ENCODE results near the gene CMIP. TPM values are rescaled to one million over a fixed set of nuclear protein-coding genes. Genes with fewer than 3 reads are reported as not detected.

Gene CMIP
- total RNA-seq, 1 experiment from 2014 or later = 48.2 TPM

GRCh38 chr16:81565321-81566028 lies 120.9 kb downstream of the CMIP start:
- TF ChIP-seq CTCF (conservative IDR thresholded peaks at IDR 0.05) = no peak
- no peaks in the 10 kb centered on the region for H3K23me2 ChIP-seq (ENCODE audit: insufficient read length, low read depth, low read length, poor library complexity, severe bottlenecking)
- H4K5ac ChIP-seq (ENCODE audit: insufficient read length, low read depth, low read length) = no peak overlapping the region
- Mint-ChIP-seq H3K4me1 (peaks cover 30% of the 10 kb centered on the region in 2 experiments), H3K4me3 (no peak overlapping the region), H3K27ac (peak overlapping the region; percentile 40 to 81 (median 78); a peak in 5 of 7 replicates), H3K36me3 (ENCODE audit: insufficient read depth in 1 of 3, low read depth in 3 of 3) (no peaks in the 10 kb centered on the region), H3K27me3 (ENCODE audit: low read depth) (no peaks in the 10 kb centered on the region), H3K9me3 (no peaks in the 10 kb centered on the region)
- H2BK120ac ChIP-seq (ENCODE audit: low read depth, low read length, poor library complexity, severe bottlenecking) = no peak overlapping the region
- no CpG with 5 or more reads among the region's 20 CpGs for WGBS (ENCODE audit: extremely low coverage, insufficient read length, low lambda C conversion rate)
- H2BK5ac ChIP-seq (ENCODE audit: insufficient read length, low read length) = no peak overlapping the region
- H3K18ac ChIP-seq (ENCODE audit: insufficient read length, low read depth, low read length) = no peak overlapping the region
- H4K91ac ChIP-seq (ENCODE audit: insufficient read length, low read depth, low read length) = no peak overlapping the region
- peaks cover 6% of the 10 kb centered on the region; the same call in 1 of the 2 replicates for H3K79me2 ChIP-seq (ENCODE audit: insufficient read depth, low read length)
- no peak overlapping the region for H2BK15ac ChIP-seq (ENCODE audit: low read depth, low read length)
- no peak overlapping the region for H3K4me2 ChIP-seq (ENCODE audit: insufficient read depth, insufficient read length, low read length)
- no peak overlapping the region for H3K27ac ChIP-seq (ENCODE audit: insufficient read length, low read depth, low read length)
- H3K9ac ChIP-seq (ENCODE audit: extremely low read depth, insufficient read length, low read length) = no peak overlapping the region
- no peak overlapping the region for H2BK12ac ChIP-seq (ENCODE audit: insufficient read length, low read depth, low read length)
- H3K56ac ChIP-seq (ENCODE audit: insufficient read length, low read depth, low read length) = no peak overlapping the region
- H2AK5ac ChIP-seq (ENCODE audit: insufficient read length, low read length) = no peak overlapping the region
- H3K27me3 ChIP-seq (ENCODE audit: insufficient read depth, low read length) = no peaks in the 10 kb centered on the region
- DNase-seq = no peak
- H2AFZ ChIP-seq (ENCODE audit: low read length) = no peak overlapping the region
- no peak overlapping the region for H3K23ac ChIP-seq (ENCODE audit: insufficient read length, low read depth, low read length)
- H2BK20ac ChIP-seq (ENCODE audit: low read depth, low read length, poor library complexity, severe bottlenecking) = no peak overlapping the region
- H3K14ac ChIP-seq (ENCODE audit: insufficient read depth, low read length) = no peak overlapping the region
- no peaks in the 10 kb centered on the region for H3K9me3 ChIP-seq (ENCODE audit: control insufficient read depth, low read depth, low read length)
- no peaks in the 10 kb centered on the region for H3K4me1 ChIP-seq (ENCODE audit: insufficient read depth, low read length)
- peaks cover 11% of the 10 kb centered on the region for H3K79me1 ChIP-seq (ENCODE audit: insufficient read depth, low read depth, low read length, poor library complexity, severe bottlenecking)
- H4K8ac ChIP-seq (replicated peaks; ENCODE audit: insufficient read length, low read depth, low read length) = no peak overlapping the region
- H3T11ph ChIP-seq (ENCODE audit: low read length) = no peak overlapping the region
- H4K20me1 ChIP-seq (ENCODE audit: control insufficient read depth, insufficient read depth, insufficient read length) = peaks cover 5% of the 10 kb centered on the region
- no peak overlapping the region for H3K4ac ChIP-seq (ENCODE audit: low read depth, low read length)

Measured in H9 (cell line).